Fibroblast of lung (primary cell): ENCODE measurements around the gene RPL29. TPM values are rescaled to one million over a fixed set of nuclear protein-coding genes. Genes with fewer than 3 reads are reported as not detected.

ENCODE experiments used
- DNase-seq, 2 donors: peaks; one replicate each; pipeline versions ENCODE4 v3.0.0 to v3.0.0-alpha.2; 2010; ENCODE audit warnings: low read depth in 2 of 2
- H2AFZ ChIP-seq: 2 replicates; pipeline ENCODE4 v1.5.1; 2012; ENCODE audit warnings: low read length, control low read depth, inconsistent platforms
- H3K27ac ChIP-seq: 2 replicates; pipeline ENCODE4 v1.5.1; 2011; ENCODE audit warnings: low read length, control low read depth; ENCODE audit not compliant: insufficient read depth
- H3K27me3 ChIP-seq: 2 replicates; pipeline ENCODE4 v1.5.1; 2011; ENCODE audit warnings: mild to moderate bottlenecking, low read length; ENCODE audit not compliant: control insufficient read depth, insufficient read depth
- H3K36me3 ChIP-seq: 2 replicates; pipeline ENCODE4 v1.5.1; 2011; ENCODE audit warnings: low read length; ENCODE audit not compliant: control insufficient read depth, insufficient read depth
- H3K4me1 ChIP-seq: 2 replicates; pipeline ENCODE4 v1.5.1; 2011; ENCODE audit warnings: low read length; ENCODE audit not compliant: control insufficient read depth, insufficient read depth; ENCODE audit errors: extremely low read depth
- H3K4me2 ChIP-seq: 2 replicates; pipeline ENCODE4 v1.5.1; 2011; ENCODE audit warnings: low read length, control low read depth; ENCODE audit not compliant: insufficient read depth; ENCODE audit errors: extremely low read depth
- H3K4me3 ChIP-seq, 4 experiments: fragments of 200-600 bp in 1 of 4; sonication (generic) in 1 of 4; replicated peaks in 1 of 4; 2 replicates each; pipeline ENCODE4 v1.5.1; 2011 to 2016; ENCODE audit warnings: low read length in 4 of 4, low read depth in 3 of 4, mild to moderate bottlenecking in 3 of 4, control low read depth in 2 of 4, inconsistent platforms in 1 of 4, mixed read lengths in 1 of 4; ENCODE audit not compliant: insufficient read depth in 1 of 4; ENCODE audit errors: control extremely low read depth in 1 of 4
- H3K79me2 ChIP-seq: 2 replicates; pipeline ENCODE4 v1.5.1; 2012; ENCODE audit warnings: mild to moderate bottlenecking, low read length, inconsistent platforms; ENCODE audit not compliant: control insufficient read depth, insufficient read depth
- H3K9ac ChIP-seq: 2 replicates; pipeline ENCODE4 v1.5.1; 2011; ENCODE audit warnings: mild to moderate bottlenecking, low read length, control low read depth; ENCODE audit not compliant: insufficient read depth
- H3K9me3 ChIP-seq: 2 replicates; pipeline ENCODE4 v1.5.1; 2012; ENCODE audit warnings: low read depth, low read length; ENCODE audit not compliant: control insufficient read depth, insufficient read depth
- H4K20me1 ChIP-seq: 2 replicates; pipeline ENCODE4 v1.5.1; 2011; ENCODE audit warnings: low read length; ENCODE audit not compliant: control insufficient read depth, insufficient read depth; ENCODE audit errors: extremely low read depth
- CTCF ChIP-seq, 2 donors: IDR thresholded peaks in 1 of 2; conservative IDR thresholded peaks in 1 of 2; 1 replicate in 1 of 2; 2 replicates in 1 of 2; pipeline ENCODE4 v1.5.1; 2011 to 2012; ENCODE audit warnings: low read length in 2 of 2, control low read depth in 1 of 2, inconsistent platforms in 1 of 2, low read depth in 1 of 2, mild to moderate bottlenecking in 1 of 2
- EZH2 ChIP-seq: IDR thresholded peaks from 2 replicates; pipeline ENCODE4 v1.5.1; 2012; ENCODE audit warnings: low read length, control low read depth, mild to moderate bottlenecking; ENCODE audit errors: missing control alignments
- polyA plus RNA-seq, 2 donors: library from polyadenylated mRNA; depleted of rRNA in 1 of 2; stranded (reverse) in 1 of 2; unstranded in 1 of 2; fragments of >200 nt; gene quantifications; 2 replicates each; pipeline ENCODE4 v1.2.1, GENCODE V29; 2011 to 2012; ENCODE audit warnings: missing spikeins in 1 of 2
- total RNA-seq: library from RNA; depleted of rRNA; stranded (reverse); fragments of >200 nt; gene quantifications from 2 replicates; pipeline ENCODE4 v1.2.1, GENCODE V29; 2014

Gene RPL29
- total and polyA plus RNA-seq, 2 donors (not counting 1 experiment from before 2014, with no cell fraction given) = 1,076 to 1,512 TPM

GRCh38 chr3:52002748-52003147, 7.1 kb upstream of the RPL29 start:
- Histone ChIP-seq H4K20me1 (no peaks in the 10 kb centered on the region), H3K4me2 (no peak overlapping the region), H3K79me2 (no peaks in the 10 kb centered on the region), H3K27ac (no peak overlapping the region), H3K36me3 (no peaks in the 10 kb centered on the region), H2AFZ (no peak overlapping the region), H3K9ac (no peak overlapping the region), H3K27me3 (no peaks in the 10 kb centered on the region), H3K4me3 (no peak overlapping the region), H3K4me1 (peaks cover 14% of the 10 kb centered on the region), H3K9me3 (no peaks in the 10 kb centered on the region)
- no peak for DNase-seq
- TF ChIP-seq EZH2 (no peak), CTCF (conservative IDR thresholded peaks at IDR 0.05 in 1 of 2, IDR thresholded peaks at IDR 0.05 in 1 of 2; ENCODE audit: low read depth in 1 of 2, low read length in 2 of 2) (no peak)

GRCh38 chr3:52001443-52001974, 5.8 kb upstream of the RPL29 start:
- TF ChIP-seq CTCF (conservative IDR thresholded peaks at IDR 0.05 in 1 of 2, IDR thresholded peaks at IDR 0.05 in 1 of 2; ENCODE audit: low read depth in 1 of 2, low read length in 2 of 2) (peak; percentile 81 to 82), EZH2 (no peak)
- Histone ChIP-seq H3K9me3 (no peaks in the 10 kb centered on the region), H3K9ac (no peak overlapping the region), H2AFZ (no peak overlapping the region), H3K4me2 (no peak overlapping the region), H3K27me3 (no peaks in the 10 kb centered on the region), H3K27ac (no peak overlapping the region), H3K79me2 (no peaks in the 10 kb centered on the region), H3K4me1 (peaks cover 14% of the 10 kb centered on the region), H3K4me3 (no peak overlapping the region), H3K36me3 (no peaks in the 10 kb centered on the region), H4K20me1 (no peaks in the 10 kb centered on the region)
- DNase-seq = peak; percentile 42 to 54

GRCh38 chr3:51999846-52000245, 4.2 kb upstream of the RPL29 start:
- Histone ChIP-seq H3K27ac (no peak overlapping the region), H3K9ac (no peak overlapping the region), H2AFZ (no peak overlapping the region), H3K36me3 (no peaks in the 10 kb centered on the region), H3K27me3 (no peaks in the 10 kb centered on the region), H3K4me2 (no peak overlapping the region), H4K20me1 (no peaks in the 10 kb centered on the region), H3K79me2 (peaks cover 9% of the 10 kb centered on the region), H3K4me1 (peaks cover 1% of the 10 kb centered on the region), H3K4me3 (no peak overlapping the region), H3K9me3 (no peaks in the 10 kb centered on the region)
- TF ChIP-seq CTCF (conservative IDR thresholded peaks at IDR 0.05 in 1 of 2, IDR thresholded peaks at IDR 0.05 in 1 of 2; ENCODE audit: low read depth in 1 of 2, low read length in 2 of 2) (no peak), EZH2 (no peak)
- no peak for DNase-seq
